Panc1 (cell line): ENCODE data around the gene IGLON5. TPM values are rescaled to one million over a fixed set of nuclear protein-coding genes. Genes with fewer than 3 reads are reported as not detected.

ENCODE experiments used
- ATAC-seq: fragments of 200-7000 bp; cut with Tn5 transposase; 2 replicates; pipeline ENCODE4 v1.9.1; 2020; ENCODE audit warnings: mild to moderate bottlenecking, moderate library complexity
- BruUV-seq: library from RNA; stranded (reverse); fragments of 400-500 nt; replicated peaks from 2 replicates; lab custom pipeline; 2021; lab: Mats Ljungman, UMichigan
- CTCF ChIA-PET: fragments of 300-600 bp; sonication (Branson Sonifier 250); formaldehyde crosslinking; loops from one replicate; lab custom pipeline; 2022; ENCODE audit warnings: antibody characterized with exemption; lab: Charles Lee
- POLR2A ChIA-PET: fragments of 300-600 bp; sonication (Branson Sonifier 250); formaldehyde crosslinking; loops from one replicate; lab custom pipeline; 2022; ENCODE audit warnings: antibody characterized with exemption; lab: Charles Lee
- DNase-seq: peaks from one replicate; pipeline ENCODE4 v3.0.0-alpha.2; 2010; ENCODE audit warnings: low read depth, low spot score
- H3K27ac ChIP-seq: 2 replicates; pipeline ENCODE4 v1.5.1; 2011; ENCODE audit warnings: mild to moderate bottlenecking, low read length, inconsistent platforms
- H3K27me3 ChIP-seq: fragments of 200-500 bp; sonication (Bioruptor generic); 2 replicates; pipeline ENCODE4 v1.6.0; 2014; ENCODE audit warnings: low read length, inconsistent platforms; ENCODE audit not compliant: control insufficient read depth, insufficient read depth
- H3K36me3 ChIP-seq: fragments of 200-500 bp; sonication (Bioruptor generic); 2 replicates; pipeline ENCODE4 v1.5.1; 2014; ENCODE audit warnings: inconsistent platforms, mild to moderate bottlenecking, low read length, moderate library complexity; ENCODE audit not compliant: control insufficient read depth, insufficient read depth
- H3K4me1 ChIP-seq: 2 replicates; pipeline ENCODE4 v1.5.1; 2011; ENCODE audit warnings: inconsistent platforms, mild to moderate bottlenecking, low read length, moderate library complexity; ENCODE audit not compliant: control insufficient read depth, insufficient read depth
- H3K4me3 ChIP-seq, 2 experiments: 2 replicates each; pipeline ENCODE4 v1.5.1; 2011 to 2012; ENCODE audit warnings: low read depth in 2 of 2, low read length in 2 of 2, mild to moderate bottlenecking in 2 of 2, inconsistent platforms in 1 of 2, moderate library complexity in 1 of 2
- H3K9me3 ChIP-seq: fragments of 200-500 bp; sonication (Bioruptor generic); 2 replicates; pipeline ENCODE4 v1.5.1; 2014; ENCODE audit warnings: low read depth, mild to moderate bottlenecking, inconsistent platforms, low read length, moderate library complexity; ENCODE audit not compliant: control insufficient read depth, insufficient read depth
- CTCF ChIP-seq: fragments of 450-650 bp; IDR thresholded peaks from 2 replicates; pipeline ENCODE4 v1.5.1; 2017; ENCODE audit warnings: mild to moderate bottlenecking
- POLR2AphosphoS5 ChIP-seq: IDR thresholded peaks from 2 replicates; pipeline ENCODE4 v1.6.1; 2012; ENCODE audit warnings: mild to moderate bottlenecking, low read depth, low read length, moderate library complexity
- SIN3A ChIP-seq: IDR thresholded peaks from 2 replicates; pipeline ENCODE4 v1.6.1; 2012; ENCODE audit warnings: low read depth, mild to moderate bottlenecking, low read length, moderate library complexity, borderline replicate concordance; ENCODE audit not compliant: insufficient read depth
- TCF7L2 ChIP-seq: IDR thresholded peaks from 2 replicates; pipeline ENCODE4 v1.6.1; 2011; ENCODE audit warnings: mild to moderate bottlenecking, low read depth, low read length, inconsistent platforms
- in situ Hi-C: cut with HindIII; loops from 2 replicates; pipeline ENCODE4 v1.10.0; 2016; ENCODE audit warnings: low sequenced_read_pairs, low pct_unique_long_range_greater_than_20kb
- intact Hi-C: fragments of 100-400 bp; cut with micrococcal nuclease; formaldehyde crosslinking; loops from one replicate; pipeline ENCODE4 v1.10.0; 2022; ENCODE audit not compliant: unreplicated experiment
- total RNA-seq: library from RNA; stranded (reverse); gene quantifications from one replicate; pipeline ENCODE4 v1.2.1, GENCODE V29; 2021; ENCODE audit not compliant: unreplicated experiment
- TF ChIP-seq, protein P1 (sequence below), 2 experiments: IDR thresholded peaks; 2 replicates each; pipeline ENCODE4 v1.6.1; 2011 to 2012; ENCODE audit warnings: low read depth in 2 of 2, control low read depth in 1 of 2, low read length in 1 of 2, mild to moderate bottlenecking in 1 of 2, moderate library complexity in 1 of 2; ENCODE audit not compliant: insufficient read depth in 1 of 2

IGLON5 gene
- total RNA-seq, 1 experiment from 2014 or later, result 0.13 TPM

GRCh38 chr19:51289635-51290034, 21.8 kb upstream of the IGLON5 start:
- H3K36me3 ChIP-seq, result no peaks in the 10 kb centered on the region
- in situ Hi-C loops, result no loop called here
- no peaks in the 10 kb centered on the region for H3K4me1 ChIP-seq
- TF ChIP-seq TCF7L2 (no peak), SIN3A (no peak), POLR2AphosphoS5 (no peak), CTCF (no peak)
- TF ChIP-seq, protein P1, sequence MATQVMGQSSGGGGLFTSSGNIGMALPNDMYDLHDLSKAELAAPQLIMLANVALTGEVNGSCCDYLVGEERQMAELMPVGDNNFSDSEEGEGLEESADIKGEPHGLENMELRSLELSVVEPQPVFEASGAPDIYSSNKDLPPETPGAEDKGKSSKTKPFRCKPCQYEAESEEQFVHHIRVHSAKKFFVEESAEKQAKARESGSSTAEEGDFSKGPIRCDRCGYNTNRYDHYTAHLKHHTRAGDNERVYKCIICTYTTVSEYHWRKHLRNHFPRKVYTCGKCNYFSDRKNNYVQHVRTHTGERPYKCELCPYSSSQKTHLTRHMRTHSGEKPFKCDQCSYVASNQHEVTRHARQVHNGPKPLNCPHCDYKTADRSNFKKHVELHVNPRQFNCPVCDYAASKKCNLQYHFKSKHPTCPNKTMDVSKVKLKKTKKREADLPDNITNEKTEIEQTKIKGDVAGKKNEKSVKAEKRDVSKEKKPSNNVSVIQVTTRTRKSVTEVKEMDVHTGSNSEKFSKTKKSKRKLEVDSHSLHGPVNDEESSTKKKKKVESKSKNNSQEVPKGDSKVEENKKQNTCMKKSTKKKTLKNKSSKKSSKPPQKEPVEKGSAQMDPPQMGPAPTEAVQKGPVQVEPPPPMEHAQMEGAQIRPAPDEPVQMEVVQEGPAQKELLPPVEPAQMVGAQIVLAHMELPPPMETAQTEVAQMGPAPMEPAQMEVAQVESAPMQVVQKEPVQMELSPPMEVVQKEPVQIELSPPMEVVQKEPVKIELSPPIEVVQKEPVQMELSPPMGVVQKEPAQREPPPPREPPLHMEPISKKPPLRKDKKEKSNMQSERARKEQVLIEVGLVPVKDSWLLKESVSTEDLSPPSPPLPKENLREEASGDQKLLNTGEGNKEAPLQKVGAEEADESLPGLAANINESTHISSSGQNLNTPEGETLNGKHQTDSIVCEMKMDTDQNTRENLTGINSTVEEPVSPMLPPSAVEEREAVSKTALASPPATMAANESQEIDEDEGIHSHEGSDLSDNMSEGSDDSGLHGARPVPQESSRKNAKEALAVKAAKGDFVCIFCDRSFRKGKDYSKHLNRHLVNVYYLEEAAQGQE (IDR thresholded peaks at IDR 0.05; ENCODE audit: insufficient read depth in 1 of 2, low read depth in 2 of 2, low read length in 1 of 2), result no peak
- DNase-seq (no peak), ATAC-seq (no peak)
- H3K9me3 ChIP-seq, result no peaks in the 10 kb centered on the region
- H3K27me3 ChIP-seq, result no peaks in the 10 kb centered on the region
- no peak overlapping the region for H3K4me3 ChIP-seq
- ChIA-PET POLR2A (no interaction called here), CTCF (no interaction called here)
- BruUV-seq, result no TSS peak
- intact Hi-C loops, result no loop called here
- no peak overlapping the region for H3K27ac ChIP-seq

- no peaks in the 10 kb centered on the region; the same call in 1 of the 2 replicates for H3K27me3 ChIP-seq
These were observed 18.5 kb upstream of the IGLON5 start for GRCh38 chr19:51292971-51293370.

More at GRCh38 chr19:51292971-51293370, 18.5 kb upstream of the IGLON5 start:
- no peak for ATAC-seq
- no peak overlapping the region for H3K4me3 ChIP-seq
- in situ Hi-C loops (no loop called here), intact Hi-C loops (no loop called here)
- H3K4me1 ChIP-seq, result no peaks in the 10 kb centered on the region
- DNase-seq, result no peak
- ChIA-PET POLR2A (no interaction called here), CTCF (interaction anchor here (0.6 kb wide), 1 partner anchor 278 kb away, joined by 11 read pairs; the partner anchor contains the start of gene ZNF175)
- no peak for TF ChIP-seq TCF7L2
- TF ChIP-seq POLR2AphosphoS5, result no peak
- TF ChIP-seq SIN3A, result no peak
- no peak for TF ChIP-seq CTCF
- TF ChIP-seq, protein P1 (IDR thresholded peaks at IDR 0.05; ENCODE audit: insufficient read depth in 1 of 2, low read depth in 2 of 2, low read length in 1 of 2), result no peak
- H3K9me3 ChIP-seq, result no peaks in the 10 kb centered on the region
- no peaks in the 10 kb centered on the region for H3K36me3 ChIP-seq
- no peak overlapping the region for H3K27ac ChIP-seq
- no TSS peak for BruUV-seq
